DLD1 (cell line): ENCODE results near the gene LRRC4B.
"Not testable (repeated sequence)": the region's sequence is repeated elsewhere in the genome, so short reads cannot be mapped to it uniquely, and the experiment has no call there.

Experiments used
- in situ Hi-C: cut with HindIII; loops from 2 replicates; pipeline ENCODE4 v1.10.0; 2017; ENCODE audit warnings: low sequenced_read_pairs

The LRRC4B gene

DNA sequence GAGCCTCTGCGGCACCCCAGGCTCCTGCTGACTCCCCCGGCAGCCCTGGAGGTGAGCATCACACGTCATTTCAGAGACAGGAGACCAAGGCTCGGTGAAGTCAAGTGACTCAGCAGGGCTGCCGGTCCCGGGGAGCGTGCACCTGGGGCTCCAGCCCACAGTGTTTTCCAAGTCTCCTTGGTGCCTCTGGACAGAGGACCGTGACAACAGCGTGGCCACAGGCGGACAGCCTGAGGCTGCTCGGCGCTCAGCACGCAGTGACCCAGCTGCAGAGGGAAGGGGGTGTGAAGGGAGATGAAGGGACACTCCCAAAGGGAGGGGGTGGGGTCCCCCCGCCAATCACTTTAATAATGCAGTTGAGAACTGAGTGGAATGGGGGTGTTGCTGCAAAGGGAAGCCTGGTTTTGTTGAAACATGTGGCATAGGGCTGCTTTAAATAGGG is 37.0 kb downstream of the LRRC4B start:
- in situ Hi-C loops = no loop called here

DNA sequence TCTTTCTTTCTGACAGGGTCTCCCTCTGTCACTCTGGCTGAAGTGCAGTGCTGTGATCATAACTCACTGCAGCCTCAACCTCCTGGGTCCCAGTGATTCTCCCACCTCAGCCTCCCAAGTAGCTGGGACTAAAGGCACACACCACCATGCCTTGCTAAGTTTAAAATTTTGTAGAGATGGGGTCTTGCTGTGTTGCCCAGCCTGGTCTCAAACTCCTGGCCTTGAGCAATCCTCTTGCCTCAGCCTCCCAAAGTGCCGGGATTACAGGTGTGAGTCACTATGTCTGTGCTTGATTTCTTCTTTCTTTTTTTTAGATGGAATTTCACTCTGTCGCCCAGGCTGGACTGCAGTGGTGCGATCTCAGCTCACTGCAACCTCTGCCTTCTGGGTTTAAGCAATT is 40.2 kb downstream of the LRRC4B start:
- in situ Hi-C loops = not testable (repeated sequence)

DNA sequence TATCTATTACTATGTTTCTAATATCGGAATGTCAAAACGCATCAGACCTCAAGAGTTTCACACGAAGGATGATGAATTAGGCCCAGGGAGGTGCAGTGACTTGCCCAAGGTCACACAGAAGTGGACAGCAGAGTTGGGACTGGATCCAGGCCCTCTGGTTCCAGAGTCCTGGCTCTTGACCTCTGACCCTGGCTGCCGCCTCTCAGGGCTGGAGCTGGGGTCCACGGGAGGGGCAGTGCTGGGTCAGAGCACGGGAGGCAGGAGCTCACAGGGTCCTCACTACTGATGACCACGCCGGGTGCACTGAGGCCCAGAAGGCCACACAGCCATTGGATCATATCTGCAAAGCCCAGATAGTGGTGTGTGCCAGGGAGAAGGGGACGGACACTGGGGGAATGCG is 45.4 kb downstream of the LRRC4B start:
- in situ Hi-C loops = no loop called here

DNA sequence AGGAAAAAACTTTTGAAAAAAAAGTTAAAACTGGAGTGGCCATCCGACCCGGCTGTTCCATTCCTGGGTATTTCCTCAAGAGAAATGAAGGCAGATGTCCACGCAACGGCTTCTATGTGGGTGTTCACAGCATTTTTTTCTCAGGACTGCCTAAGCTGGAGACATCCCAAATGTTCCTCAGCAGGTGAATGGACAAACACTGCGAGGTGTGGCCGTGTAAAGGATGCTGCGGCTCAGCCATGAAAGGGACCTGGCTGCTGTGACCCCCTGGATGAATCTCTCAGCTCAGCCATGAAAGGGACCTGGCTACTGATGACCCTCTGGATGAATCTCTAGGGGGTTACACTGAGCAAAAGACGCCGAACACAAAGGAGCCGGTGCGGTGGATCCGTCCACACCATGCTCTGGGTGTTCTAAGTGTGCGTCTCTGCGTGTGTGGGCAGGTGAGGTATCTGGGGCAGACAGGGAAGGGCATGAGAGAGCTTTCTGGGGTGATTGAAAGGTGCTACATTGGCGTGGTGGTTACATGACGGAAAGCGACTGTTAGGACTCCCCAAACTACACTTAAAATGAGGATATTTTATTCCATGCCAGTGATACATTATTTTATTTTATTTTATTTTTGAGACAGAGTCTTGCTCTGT is 47.3 kb downstream of the LRRC4B start:
- in situ Hi-C loops = no loop called here

DNA sequence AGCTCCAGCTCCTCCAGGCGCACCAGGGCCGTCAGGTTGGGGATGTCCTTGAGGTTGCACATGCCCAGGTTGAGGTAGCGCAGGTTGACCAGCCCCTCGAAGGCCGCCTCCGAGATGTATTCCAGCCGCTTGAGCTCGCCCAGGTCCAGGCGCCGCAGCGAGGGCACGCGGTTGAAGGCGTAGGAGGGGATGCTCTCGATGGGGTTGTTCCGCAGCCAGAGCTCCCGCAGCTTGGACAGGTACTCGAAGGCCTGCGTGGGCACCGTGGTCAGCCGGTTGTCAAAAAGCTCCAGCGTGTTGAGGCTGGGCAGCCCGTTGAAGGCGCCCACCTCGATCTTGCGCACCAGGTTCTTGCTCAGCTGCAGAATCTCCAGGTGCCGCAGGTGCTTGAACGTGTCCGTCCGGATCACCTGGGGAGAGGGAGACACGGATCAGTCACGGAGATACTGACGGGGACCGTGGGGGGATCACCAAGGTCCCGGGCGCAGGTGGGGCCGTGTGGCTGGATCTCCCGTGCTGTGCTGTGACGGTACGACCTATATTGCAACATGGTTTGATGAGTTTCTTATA is 49.1 kb downstream of the LRRC4B start:
- in situ Hi-C loops = no loop called here

DNA sequence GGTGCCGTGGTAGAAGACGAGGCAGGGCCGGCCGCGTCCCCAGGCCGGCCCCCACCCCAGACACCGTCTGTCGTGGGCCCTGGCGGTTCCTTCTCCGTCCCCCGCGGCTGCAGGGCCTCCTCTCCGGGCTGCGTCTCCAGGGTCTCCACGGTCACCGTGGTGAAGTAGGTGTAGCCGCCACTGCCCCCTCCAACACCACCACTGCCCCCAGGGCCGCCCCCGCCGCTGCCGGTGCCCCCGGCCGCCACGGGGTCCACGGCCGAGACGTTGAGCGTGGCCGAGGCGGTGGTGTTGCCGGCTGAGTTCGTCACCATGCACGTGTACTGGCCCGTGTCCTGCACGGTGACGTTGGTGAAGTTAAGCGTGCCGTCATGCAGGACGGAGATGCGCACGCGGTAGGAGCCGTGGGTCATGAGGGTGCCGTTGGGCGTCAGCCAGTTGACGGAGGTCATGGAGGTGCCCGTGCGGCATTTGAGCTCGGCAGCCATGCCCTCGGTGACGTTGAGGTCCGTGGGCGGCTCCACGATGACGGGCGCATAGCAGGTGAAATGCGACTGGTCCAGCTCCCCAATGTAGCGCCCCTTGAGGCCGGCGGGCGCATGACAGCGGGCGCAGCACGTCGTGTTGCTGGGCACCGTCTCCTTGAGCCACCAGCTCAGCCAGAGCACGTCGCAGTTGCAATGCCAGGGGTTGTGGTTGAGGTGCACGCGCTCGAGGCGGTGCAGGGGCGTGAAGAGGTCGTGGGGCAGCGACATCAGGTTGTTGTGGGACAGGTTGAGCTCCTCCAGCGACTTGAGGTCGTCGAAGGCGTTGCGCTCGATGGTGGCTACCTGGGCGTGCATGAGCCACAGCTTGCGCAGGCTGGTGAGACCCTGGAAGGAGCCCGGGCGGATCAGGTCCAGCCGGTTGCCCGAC is 49.9 kb downstream of the LRRC4B start:
- in situ Hi-C loops = no loop called here

DNA sequence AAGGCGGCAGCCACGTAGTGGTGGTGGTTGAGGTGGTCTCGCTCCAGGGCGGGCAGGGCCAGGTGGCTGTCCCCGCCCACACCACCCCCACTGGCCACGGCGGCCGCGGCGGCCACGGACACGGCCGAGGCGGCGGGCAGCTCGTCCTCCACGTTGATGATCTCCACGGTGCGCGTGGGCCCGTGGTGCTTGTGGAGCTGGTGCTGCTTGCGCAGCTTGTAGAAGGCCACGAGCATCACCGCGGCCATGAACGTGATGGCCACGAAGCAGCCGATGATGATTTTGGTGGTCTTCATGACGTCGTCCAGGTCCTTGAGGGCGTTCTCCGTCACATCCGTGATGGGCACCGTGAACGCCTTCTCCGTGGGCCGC is 50.5 kb downstream of the LRRC4B start:
- in situ Hi-C loops = no loop called here

DNA sequence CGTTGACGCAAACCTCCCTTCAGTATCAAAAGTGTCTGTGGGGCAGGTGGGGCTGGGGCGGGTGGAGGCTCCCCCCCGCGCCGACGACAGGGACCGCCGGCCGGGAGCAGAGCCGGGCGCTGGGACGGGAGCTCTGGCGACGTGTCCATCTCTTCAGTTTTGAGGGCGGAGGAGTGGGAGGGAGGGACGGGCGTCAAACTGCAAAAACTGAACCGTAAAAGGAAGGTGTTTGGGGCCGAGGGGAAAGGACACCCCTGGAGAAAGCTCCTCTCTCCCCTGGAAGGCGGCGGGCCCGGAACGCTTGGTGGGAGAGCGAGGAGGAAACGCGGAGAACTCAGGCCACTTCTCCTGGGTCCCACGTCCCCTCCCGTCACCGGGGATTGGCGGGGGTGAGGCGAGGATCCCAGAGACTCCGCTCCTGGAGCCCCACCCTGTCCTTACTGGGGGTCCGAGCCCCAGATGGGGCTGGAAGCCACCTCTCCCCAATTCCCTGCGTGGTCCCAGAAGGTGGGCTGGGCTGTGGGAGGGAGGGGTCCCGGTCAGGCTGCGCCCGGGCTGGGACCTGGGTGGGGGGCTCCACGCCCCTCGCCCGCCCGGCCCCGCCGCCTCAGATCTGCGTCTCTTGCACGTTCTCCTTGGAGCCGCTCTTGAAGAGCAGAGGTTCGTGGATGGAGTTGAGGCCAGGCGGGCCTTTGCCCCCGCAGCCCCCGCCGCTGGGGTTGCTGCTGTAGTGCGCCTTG is 51.1 kb downstream of the LRRC4B start:
- in situ Hi-C loops = no loop called here

DNA sequence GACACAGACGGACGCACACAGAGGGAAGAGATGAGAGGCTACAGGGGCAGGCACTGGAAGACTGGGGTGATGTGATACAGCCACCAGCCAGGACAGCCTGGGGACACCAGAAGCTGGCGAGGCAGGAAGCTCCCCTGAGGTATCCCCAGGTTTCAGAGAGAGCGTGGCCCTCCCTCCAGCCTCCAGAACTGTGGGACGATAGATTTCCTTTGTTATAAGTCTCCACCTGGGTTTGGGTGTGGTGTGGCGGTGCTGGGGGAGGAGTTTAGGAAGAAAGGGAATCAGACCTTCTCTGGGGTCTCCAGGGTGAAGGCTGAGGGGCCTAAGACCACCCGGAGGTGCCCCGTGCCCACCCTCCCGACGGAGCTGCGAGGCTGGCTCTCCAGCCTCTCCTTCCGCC is 51.8 kb downstream of the LRRC4B start:
- in situ Hi-C loops = no loop called here

DNA sequence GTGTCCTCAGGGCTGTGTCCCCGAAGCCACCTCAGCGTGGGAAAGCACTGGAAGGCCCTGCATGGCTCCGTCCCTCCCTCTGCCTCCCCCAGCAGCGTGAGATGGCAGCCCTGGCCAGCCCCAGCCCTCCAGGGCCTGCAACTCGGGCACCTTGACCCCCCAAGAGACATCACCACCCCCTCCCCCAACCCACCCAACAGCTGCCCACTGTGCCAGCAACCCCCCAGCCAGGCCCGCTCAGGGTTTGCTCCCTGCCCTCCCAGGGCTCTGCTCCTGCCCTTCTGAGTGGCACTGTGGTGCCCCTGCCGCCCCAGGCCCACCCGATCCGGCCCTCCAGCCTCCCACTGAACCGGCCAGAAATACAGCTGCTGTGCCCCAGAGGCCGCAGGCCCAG is 53.1 kb downstream of the LRRC4B start:
- in situ Hi-C loops = no loop called here

DNA sequence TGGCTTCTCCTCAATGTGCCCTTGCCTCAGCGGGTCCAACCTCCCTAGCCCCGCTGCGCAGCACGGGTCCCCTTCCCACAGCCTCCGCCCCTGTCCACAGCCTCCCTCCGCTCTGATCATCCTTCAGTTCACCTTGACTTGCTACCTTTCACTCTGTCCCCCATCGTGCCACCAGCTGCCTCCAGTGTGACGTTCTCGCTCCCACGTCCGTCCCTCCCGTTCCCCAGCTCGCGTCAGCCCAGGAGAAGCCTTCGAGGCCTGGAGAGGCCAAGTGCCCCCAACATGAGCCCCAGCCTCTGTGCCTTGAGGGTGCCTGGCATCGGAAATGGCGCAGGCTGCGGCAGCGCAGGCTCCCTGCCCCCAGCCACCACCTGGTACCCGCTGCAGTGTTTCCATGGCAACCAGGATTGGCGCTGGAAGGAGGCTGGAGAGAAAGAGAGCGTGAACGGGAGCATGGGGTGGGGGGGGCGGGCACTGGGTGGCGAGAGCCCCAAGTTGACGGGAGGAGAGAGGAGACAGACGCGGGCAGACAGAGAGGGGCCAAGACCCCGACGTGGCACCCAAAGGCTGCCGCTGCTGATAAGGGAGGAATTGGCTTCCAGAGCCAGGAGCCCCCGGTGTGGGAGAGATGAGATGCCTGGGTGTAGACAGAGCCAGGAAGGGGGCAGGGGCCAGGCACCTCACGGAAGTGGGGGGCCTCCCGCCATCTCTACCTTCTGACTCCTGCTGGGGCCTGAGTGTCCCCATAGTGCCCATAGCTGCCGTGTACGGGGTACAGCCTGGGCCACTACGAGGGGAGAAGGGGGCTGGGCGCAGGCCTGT is 53.7 kb downstream of the LRRC4B start:
- in situ Hi-C loops = no loop called here

DNA sequence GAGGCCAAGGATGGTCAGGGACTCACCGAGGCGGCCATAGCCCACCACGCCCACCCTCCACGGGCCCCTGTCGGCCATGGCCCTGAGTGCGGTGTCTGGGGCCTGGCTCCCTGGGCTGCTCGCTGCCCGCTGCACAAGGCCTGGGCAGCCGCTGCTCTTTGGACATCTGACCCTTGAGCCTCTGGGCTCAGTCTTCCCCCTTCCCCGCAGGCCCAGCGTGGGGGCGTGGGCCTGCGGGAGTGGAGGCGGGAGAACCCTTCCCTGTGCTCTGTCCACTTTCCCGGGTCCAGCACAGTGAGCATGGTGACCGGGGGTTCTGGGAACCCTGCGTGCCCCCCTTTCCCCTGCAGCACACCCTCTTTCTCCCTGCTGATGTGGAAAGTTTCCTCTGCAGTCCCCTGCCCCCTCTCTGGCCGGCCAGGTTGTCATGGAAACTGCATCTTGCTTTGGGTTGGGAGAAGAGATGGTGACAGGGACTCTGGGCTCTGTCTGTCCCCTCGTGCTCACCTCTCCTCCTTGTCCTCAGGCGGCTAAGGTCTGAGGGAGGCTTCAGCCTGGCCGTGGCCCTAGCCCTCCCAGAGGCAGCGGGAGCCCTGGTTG is 54.4 kb downstream of the LRRC4B start, which contains the start of gene ASPDH:
Gene ASPDH, minus strand, starts transcription at position 168 of the 600 bp plus-strand sequence. Its CDS starts 90 bp downstream, at position 78.
- in situ Hi-C loops = no loop called here

DNA sequence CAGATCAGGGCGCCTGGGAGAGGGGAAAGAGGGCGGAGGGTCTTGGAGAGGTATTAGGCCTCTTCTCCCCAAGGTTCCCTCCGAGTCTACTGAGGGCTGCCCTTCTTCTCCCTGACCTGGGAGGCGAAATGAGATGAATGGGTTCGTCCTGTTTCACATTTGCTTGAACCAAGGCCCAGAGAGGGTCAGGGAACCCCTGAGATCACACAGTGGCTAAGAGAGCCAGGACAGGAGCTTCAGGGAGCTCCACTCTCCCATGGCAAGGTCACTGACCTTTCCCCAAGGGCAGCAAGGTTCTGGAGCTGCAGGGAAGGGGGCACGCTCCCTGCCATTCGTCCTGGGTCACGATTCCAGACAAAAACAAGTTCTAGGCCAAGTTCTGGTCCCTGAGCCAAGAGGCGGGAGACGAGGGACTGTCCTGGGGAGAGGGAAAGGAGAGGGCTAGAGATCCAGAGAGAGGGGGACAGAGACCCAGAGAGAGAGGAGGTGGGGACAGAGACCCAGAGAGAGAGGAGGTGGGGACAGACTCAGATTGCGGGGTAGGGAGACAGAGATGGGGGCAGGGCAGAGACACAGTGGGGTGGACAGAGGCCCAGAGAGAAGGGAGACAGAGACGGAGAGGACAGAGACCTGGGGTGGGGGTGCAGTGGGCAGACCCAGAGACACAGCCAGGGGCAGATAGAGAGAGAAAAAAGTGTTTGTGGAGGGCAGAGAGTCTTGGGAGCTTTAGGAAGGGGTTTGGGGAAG is 55.1 kb downstream of the LRRC4B start:
- in situ Hi-C loops = no loop called here

DNA sequence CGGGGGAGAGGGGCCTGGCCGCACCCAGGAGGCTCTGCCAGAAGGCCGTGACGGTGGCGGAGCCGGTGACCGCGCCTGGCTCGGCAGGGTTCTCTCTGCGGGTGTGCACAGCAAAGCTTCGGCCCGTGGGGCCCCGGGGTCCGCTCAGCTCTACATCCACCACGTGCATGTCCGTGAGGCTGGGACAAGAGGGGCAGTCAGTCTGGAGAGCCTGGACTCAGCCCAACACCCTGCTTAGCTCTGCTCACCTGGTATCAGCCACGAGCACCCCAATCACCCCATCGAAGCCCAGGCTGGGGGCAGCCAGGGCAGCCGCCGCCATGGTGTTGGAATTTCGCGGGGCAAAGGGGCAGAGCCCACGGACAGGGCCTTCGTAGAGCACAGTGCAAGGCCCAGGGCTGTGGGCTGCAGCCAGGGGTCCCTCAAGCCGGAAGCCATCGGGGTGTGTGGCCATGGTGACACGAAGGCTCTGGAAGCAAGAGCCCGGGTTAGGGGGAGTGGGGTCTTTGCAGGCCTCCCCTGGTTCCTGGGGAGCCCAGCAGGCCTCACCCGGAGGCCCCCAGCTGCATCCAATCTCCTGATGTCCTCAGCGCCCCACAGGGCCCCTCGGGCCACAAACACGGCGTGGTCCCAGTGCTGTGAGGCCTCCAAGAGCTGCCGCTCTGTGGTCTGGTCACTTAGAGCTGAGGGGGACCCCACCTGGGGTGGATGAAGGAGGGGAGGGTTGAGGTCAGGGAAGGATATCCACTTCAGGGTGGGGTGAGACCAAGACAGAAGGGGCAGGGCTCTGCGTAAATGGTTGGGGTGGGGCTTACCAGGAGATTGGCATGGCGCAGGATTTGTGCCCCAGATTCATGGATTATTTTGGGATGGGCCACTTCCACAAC is 55.9 kb downstream of the LRRC4B start:
- in situ Hi-C loops = no loop called here

DNA sequence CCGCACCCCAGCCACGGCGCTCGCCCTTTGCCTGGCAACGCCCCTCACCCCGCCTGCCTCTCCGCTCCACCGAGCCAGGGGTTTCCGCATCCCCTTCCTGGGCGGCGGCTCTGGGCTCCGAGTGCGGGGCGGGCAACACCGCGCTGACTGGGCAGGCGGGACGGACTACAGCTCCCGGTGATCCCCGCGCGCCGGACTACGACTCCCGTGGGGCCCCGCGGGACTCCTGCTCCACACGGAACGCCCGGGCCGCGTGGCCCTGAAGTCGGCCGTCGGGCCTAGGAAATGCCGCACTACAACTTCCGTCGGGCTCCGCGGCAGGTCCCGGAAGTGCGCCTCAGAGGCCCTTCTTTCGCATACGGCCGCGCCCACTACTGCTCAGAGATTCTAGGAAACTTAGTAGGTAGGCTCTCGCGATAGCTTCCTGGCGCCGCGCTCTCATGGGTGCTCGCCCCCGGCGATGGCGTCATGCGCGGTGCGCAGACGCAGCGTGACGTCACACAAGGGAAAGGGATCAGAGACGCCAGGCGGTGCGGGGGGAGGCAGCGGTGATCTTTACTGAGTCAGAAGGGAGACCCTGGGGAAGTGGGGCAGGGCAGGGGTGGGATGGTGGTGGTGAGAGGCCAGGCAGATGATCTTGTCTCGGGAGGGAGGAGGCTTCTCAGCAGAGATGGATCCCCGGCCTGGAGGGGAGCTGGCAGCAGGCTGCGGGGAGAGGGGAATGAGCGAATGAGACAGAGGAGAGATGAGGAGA is 57.0 kb downstream of the LRRC4B start, which contains the start of gene JOSD2:
Gene JOSD2, minus strand, starts transcription at position 123 of the 754 bp plus-strand sequence. CDS start 760 bp downstream, outside the sequence.
- in situ Hi-C loops = no loop called here

DNA sequence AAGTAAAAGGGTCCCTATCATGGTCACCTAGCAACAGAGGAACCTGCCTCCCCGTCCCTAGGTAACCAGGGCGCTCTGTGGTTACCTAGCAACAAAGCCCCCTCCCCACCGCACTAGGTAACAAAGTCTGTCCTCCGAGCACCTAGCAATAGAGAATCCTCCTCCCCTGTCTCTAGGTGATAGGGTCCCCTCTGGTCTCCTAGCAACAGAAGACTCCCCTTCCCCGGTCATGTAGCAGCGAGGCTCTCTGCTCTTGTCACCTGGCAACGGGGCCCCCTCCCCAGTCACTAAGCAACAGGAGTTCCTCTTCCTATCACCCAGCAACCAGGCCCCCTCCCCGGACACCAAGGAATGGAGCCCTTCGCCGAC is 57.6 kb downstream of the LRRC4B start:
- in situ Hi-C loops = no loop called here

DNA sequence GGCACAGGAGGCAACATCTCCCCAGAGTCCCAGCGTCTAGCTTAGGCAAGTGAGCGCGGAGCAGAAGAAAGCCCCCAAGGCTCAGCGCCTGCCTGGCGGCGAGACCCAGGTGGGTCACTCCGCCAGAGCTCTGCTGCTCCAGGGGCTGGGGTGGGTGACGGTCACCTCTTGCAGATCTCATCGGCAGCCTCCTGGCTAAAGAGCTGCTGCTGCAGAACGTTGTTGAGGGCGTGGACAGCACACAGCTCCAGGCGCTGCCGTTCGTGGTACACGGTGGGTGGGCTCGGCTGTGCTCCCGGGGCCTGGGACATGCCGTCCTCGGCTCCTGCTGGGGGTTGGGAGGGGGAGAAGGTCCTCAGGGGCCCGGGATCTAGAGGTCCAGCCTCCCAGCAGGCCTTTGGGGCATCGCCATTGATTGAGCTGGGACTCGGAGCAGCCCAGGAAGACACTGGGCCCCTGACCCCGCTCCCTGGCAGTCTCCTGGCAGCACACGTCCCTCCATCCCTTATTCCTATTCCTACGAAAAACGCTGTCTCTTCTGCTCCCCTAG is 58.0 kb downstream of the LRRC4B start:
- in situ Hi-C loops = no loop called here
